GM12878 (cell line): ENCODE measurements around the gene MPDZ.

Experiments used
- CEBPB ChIP-seq, 2 experiments: fragments of 150-350 bp in 1 of 2; IDR thresholded peaks; 2 replicates each; pipeline ENCODE4 v1.6.1; 2012 to 2014; ENCODE audit warnings: low read depth in 2 of 2, low read length in 2 of 2, borderline replicate concordance in 1 of 2, inconsistent platforms in 1 of 2
- CHD4 ChIP-seq: fragments of 200-600 bp; sonication (generic); IDR thresholded peaks from 2 replicates; pipeline ENCODE4 v1.6.1; 2016; ENCODE audit warnings: mild to moderate bottlenecking
- CTCF ChIP-seq, 3 experiments: IDR thresholded peaks in 2 of 3; conservative IDR thresholded peaks in 1 of 3; 2 replicates each; pipeline ENCODE4 v1.5.1; 2011; ENCODE audit warnings: low read depth in 3 of 3, low read length in 3 of 3, mild to moderate bottlenecking in 3 of 3, control low read depth in 2 of 3, moderate library complexity in 2 of 3, inconsistent platforms in 1 of 3, mixed read lengths in 1 of 3; ENCODE audit not compliant: control insufficient read depth in 2 of 3, insufficient read depth in 1 of 3; ENCODE audit errors: extremely low read depth in 1 of 3
- FOXM1 ChIP-seq: IDR thresholded peaks from 2 replicates; pipeline ENCODE4 v1.6.1; 2012; ENCODE audit warnings: low read depth, mild to moderate bottlenecking, inconsistent platforms, low read length, moderate library complexity
- HDGF ChIP-seq: fragments of 450-650 bp; IDR thresholded peaks from 2 replicates; pipeline ENCODE4 v1.6.1; 2016; ENCODE audit warnings: antibody characterized with exemption
- LARP7 ChIP-seq: fragments of 450-650 bp; IDR thresholded peaks from 2 replicates; pipeline ENCODE4 v1.6.1; 2017; ENCODE audit warnings: mild to moderate bottlenecking
- MAX ChIP-seq: IDR thresholded peaks from 2 replicates; pipeline ENCODE4 v1.6.1; 2012; ENCODE audit warnings: low read depth, low read length, improper control_type of control experiment
- USF2 ChIP-seq: IDR thresholded peaks from 2 replicates; pipeline ENCODE4 v1.6.1; 2011; ENCODE audit warnings: low read depth, low read length, improper control_type of control experiment, borderline replicate concordance

GRCh38 chr9:13165956-13166355 is 113.5 kb downstream of the MPDZ start:
- TF ChIP-seq CHD4 (no peak), USF2 (no peak), CTCF (IDR thresholded peaks at IDR 0.05 in 2 of 3, conservative IDR thresholded peaks at IDR 0.05 in 1 of 3; ENCODE audit: control insufficient read depth in 2 of 3, extremely low read depth in 1 of 3, insufficient read depth in 1 of 3, low read depth in 3 of 3, low read length in 3 of 3) (no peak), LARP7 (no peak), MAX (no peak), FOXM1 (no peak), HDGF (no peak), CEBPB (IDR thresholded peaks at IDR 0.05; ENCODE audit: borderline replicate concordance in 1 of 2, low read depth in 2 of 2, low read length in 2 of 2) (no peak)
